IMR-90 (cell line): ENCODE results near the gene EPB41L2. TPM values are rescaled to one million over a fixed set of nuclear protein-coding genes. Genes with fewer than 3 reads are reported as not detected.

Experiments used
- ATAC-seq: fragments of 200-7000 bp; cut with Tn5 transposase; 2 replicates; pipeline ENCODE4 v1.9.1; 2020; ENCODE audit warnings: low read depth, mild to moderate bottlenecking, moderate library complexity
- BruUV-seq: library from RNA; stranded (reverse); fragments of 400-500 nt; replicated peaks from 2 replicates; lab custom pipeline; 2021; lab: Mats Ljungman, UMichigan
- CTCF ChIA-PET: fragments of 300-600 bp; formaldehyde crosslinking; extraction: SDS; loops from one replicate; lab custom pipeline; 2021; ENCODE audit warnings: antibody characterized with exemption; lab: Yijun Ruan, JAX
- POLR2A ChIA-PET: fragments of 300-600 bp; sonication (Branson Sonifier 250); formaldehyde crosslinking; loops from one replicate; lab custom pipeline; 2022; ENCODE audit warnings: antibody characterized with exemption; ENCODE audit not compliant: unreplicated experiment; lab: Charles Lee
- DNase-seq: peaks from one replicate; pipeline ENCODE4 v3.0.0; 2013
- H2AFZ ChIP-seq: replicated peaks from 2 replicates; pipeline ENCODE3; 2013; ENCODE audit warnings: low read length, mild to moderate bottlenecking; ENCODE audit not compliant: poor library complexity
- H2AK5ac ChIP-seq: 2 replicates; pipeline ENCODE4 v1.6.1; 2013; ENCODE audit warnings: low read depth, low read length, inconsistent platforms
- H2AK9ac ChIP-seq: replicated peaks from 2 replicates; pipeline ENCODE3; 2013; ENCODE audit warnings: mild to moderate bottlenecking, low read depth, low read length, moderate library complexity; ENCODE audit not compliant: poor library complexity
- H2BK120ac ChIP-seq: 2 replicates; pipeline ENCODE4 v1.6.1; 2013; ENCODE audit warnings: low read depth, low read length, inconsistent platforms
- H2BK15ac ChIP-seq: 3 replicates; pipeline ENCODE4 v1.6.1; 2013; ENCODE audit warnings: low read depth, low read length, inconsistent platforms
- H2BK20ac ChIP-seq: 2 replicates; pipeline ENCODE4 v1.6.1; 2013; ENCODE audit warnings: low read depth, mild to moderate bottlenecking, inconsistent platforms, low read length, moderate library complexity
- H2BK5ac ChIP-seq: 2 replicates; pipeline ENCODE4 v1.6.1; 2013; ENCODE audit warnings: mild to moderate bottlenecking, low read depth, low read length, inconsistent platforms; ENCODE audit not compliant: poor library complexity, severe bottlenecking
- H3K14ac ChIP-seq: replicated peaks from 2 replicates; pipeline ENCODE4 v1.6.1; 2013; ENCODE audit warnings: low read depth, low read length, inconsistent platforms
- H3K18ac ChIP-seq: 2 replicates; pipeline ENCODE4 v1.6.1; 2013; ENCODE audit warnings: low read depth, low read length, control low read depth
- H3K23ac ChIP-seq: 2 replicates; pipeline ENCODE4 v1.6.1; 2013; ENCODE audit warnings: low read depth, low read length, inconsistent platforms
- H3K27ac ChIP-seq: 2 replicates; pipeline ENCODE4 v1.5.1; 2013; ENCODE audit warnings: mild to moderate bottlenecking, control low read depth, low read length; ENCODE audit not compliant: insufficient read depth
- H3K27me3 ChIP-seq: 2 replicates; pipeline ENCODE4 v1.6.1; 2013; ENCODE audit warnings: low read length; ENCODE audit not compliant: control insufficient read depth, insufficient read depth
- H3K36me3 ChIP-seq: 2 replicates; pipeline ENCODE4 v1.6.1; 2013; ENCODE audit warnings: low read length, mixed read lengths; ENCODE audit not compliant: control insufficient read depth, insufficient read depth
- H3K4ac ChIP-seq: 2 replicates; pipeline ENCODE4 v1.6.1; 2013; ENCODE audit warnings: low read depth, low read length, inconsistent platforms
- H3K4me1 ChIP-seq: 2 replicates; pipeline ENCODE4 v1.6.1; 2013; ENCODE audit warnings: low read length, mixed read lengths; ENCODE audit not compliant: control insufficient read depth, insufficient read depth
- H3K4me2 ChIP-seq: 2 replicates; pipeline ENCODE4 v1.6.1; 2013; ENCODE audit warnings: low read depth, mild to moderate bottlenecking, control low read depth, low read length, moderate library complexity
- H3K4me3 ChIP-seq: 2 replicates; pipeline ENCODE4 v1.5.1; 2013; ENCODE audit warnings: low read depth, mild to moderate bottlenecking, control low read depth, low read length, moderate library complexity; ENCODE audit not compliant: insufficient read depth
- H3K56ac ChIP-seq: 2 replicates; pipeline ENCODE4 v1.6.1; 2013; ENCODE audit warnings: low read length, inconsistent platforms; ENCODE audit not compliant: insufficient read depth; ENCODE audit errors: extremely low read depth
- H3K79me1 ChIP-seq, 2 experiments: 2 replicates each; pipeline ENCODE4 v1.6.1; 2013; ENCODE audit warnings: low read length in 2 of 2, inconsistent platforms in 1 of 2, low read depth in 1 of 2
- H3K9ac ChIP-seq: 2 replicates; pipeline ENCODE4 v1.6.1; 2013; ENCODE audit warnings: low read depth, low read length, control low read depth
- H3K9me1 ChIP-seq: 2 replicates; pipeline ENCODE4 v1.6.1; 2013; ENCODE audit warnings: low read length, inconsistent platforms; ENCODE audit not compliant: insufficient read depth
- H3K9me3 ChIP-seq: 2 replicates; pipeline ENCODE4 v1.6.1; 2013; ENCODE audit warnings: low read length; ENCODE audit not compliant: control insufficient read depth, insufficient read depth
- H4K20me1 ChIP-seq: 2 replicates; pipeline ENCODE4 v1.6.1; 2013; ENCODE audit warnings: low read length, inconsistent platforms; ENCODE audit not compliant: insufficient read depth
- H4K5ac ChIP-seq: 2 replicates; pipeline ENCODE4 v1.6.1; 2013; ENCODE audit warnings: mild to moderate bottlenecking, low read depth, low read length, control low read depth
- H4K8ac ChIP-seq, 2 experiments: 2 replicates each; pipeline ENCODE4 v1.6.1; 2013; ENCODE audit warnings: low read depth in 2 of 2, low read length in 2 of 2, control low read depth in 1 of 2, inconsistent platforms in 1 of 2
- H4K91ac ChIP-seq: 2 replicates; pipeline ENCODE4 v1.6.1; 2013; ENCODE audit warnings: low read depth, low read length, inconsistent platforms; ENCODE audit not compliant: insufficient read depth
- BHLHE40 ChIP-seq: fragments of 150-350 bp; IDR thresholded peaks from 2 replicates; pipeline ENCODE4 v1.6.1; 2016; ENCODE audit warnings: mild to moderate bottlenecking, low read depth, low read length
- MAFK ChIP-seq: IDR thresholded peaks from 2 replicates; pipeline ENCODE4 v1.6.1; 2012; ENCODE audit warnings: low read depth, low read length, improper control_type of control experiment
- POLR2A ChIP-seq: IDR thresholded peaks from 2 replicates; pipeline ENCODE4 v1.6.1; 2012; ENCODE audit warnings: mild to moderate bottlenecking, low read depth, low read length
- WGBS, 2 experiments: methylation state at CpG; one replicate each; pipeline versions ENCODE4 v1.1.5 to v1.1.7; 2013; ENCODE audit warnings: missing lambda C conversion rate in 2 of 2; ENCODE audit not compliant: insufficient read length in 1 of 2; ENCODE audit errors: extremely low coverage in 2 of 2; 5-methylcytosine and 5-hydroxymethylcytosine counted together
- dilution Hi-C: fragments of 300-500 bp; cut with HindIII; formaldehyde crosslinking; loops from one replicate; pipeline ENCODE4 v1.14.3; 2018; ENCODE audit warnings: low sequenced_read_pairs; ENCODE audit not compliant: unreplicated experiment
- in situ Hi-C: fragments of 300-500 bp; cut with MboI; formaldehyde crosslinking; loops from 3 replicates; pipeline ENCODE4 v1.14.3; 2019; ENCODE audit warnings: low sequenced_read_pairs, inconsistent platforms, mixed read lengths
- intact Hi-C: fragments of 100-400 bp; cut with micrococcal nuclease; formaldehyde crosslinking; loops from 2 replicates; pipeline ENCODE4 v1.10.0; 2022
- polyA plus RNA-seq, 3 experiments: library from polyadenylated mRNA; depleted of rRNA; stranded (reverse); fragments of >200 nt; gene quantifications; 2 replicates each; pipeline ENCODE4 v1.2.3, GENCODE V29; 2012; ENCODE audit warnings: low replicate concordance in 1 of 3
- total RNA-seq: library from RNA; depleted of rRNA; stranded (reverse); fragments of >200 nt; gene quantifications from 2 replicates; pipeline ENCODE4 v1.2.3, GENCODE V29; 2012

Gene EPB41L2
- total and polyA plus RNA-seq, 2 of the 4 experiments (the other 2 are of a cell fraction): 85.7 to 99.8 TPM

DNA sequence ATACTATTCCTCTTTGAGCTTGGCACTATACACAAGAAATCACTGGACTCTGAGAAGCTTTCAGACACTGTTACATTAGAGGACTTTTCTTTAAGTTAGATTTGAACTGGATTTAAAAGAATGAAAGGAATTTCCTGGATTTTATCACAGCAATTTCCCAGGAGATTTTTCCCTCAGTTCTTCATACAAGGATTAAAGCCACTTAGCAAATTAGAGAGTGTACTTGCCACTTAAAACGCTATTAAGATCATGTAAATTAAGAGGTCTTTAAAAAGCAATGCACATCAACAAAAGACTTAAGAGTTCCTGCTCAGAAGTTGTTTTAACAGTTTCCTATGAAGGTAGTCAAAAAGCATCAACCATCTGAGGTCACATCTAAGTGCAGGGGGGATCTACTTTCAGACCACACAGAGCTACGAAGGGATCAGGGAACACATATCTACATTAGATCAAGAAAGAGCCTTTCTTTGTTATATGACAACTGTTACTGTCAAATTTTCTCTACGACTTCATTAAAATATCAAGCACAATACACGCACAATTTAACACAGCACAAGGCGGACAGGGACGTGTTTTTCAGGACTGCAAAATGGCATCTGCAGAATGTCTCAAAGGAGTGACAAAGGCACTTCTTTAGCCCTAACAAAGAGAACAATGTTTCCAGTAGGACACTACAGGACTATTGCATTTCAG is 65.8 kb downstream of the EPB41L2 start (continued):
- TF ChIP-seq BHLHE40: no peak

DNA sequence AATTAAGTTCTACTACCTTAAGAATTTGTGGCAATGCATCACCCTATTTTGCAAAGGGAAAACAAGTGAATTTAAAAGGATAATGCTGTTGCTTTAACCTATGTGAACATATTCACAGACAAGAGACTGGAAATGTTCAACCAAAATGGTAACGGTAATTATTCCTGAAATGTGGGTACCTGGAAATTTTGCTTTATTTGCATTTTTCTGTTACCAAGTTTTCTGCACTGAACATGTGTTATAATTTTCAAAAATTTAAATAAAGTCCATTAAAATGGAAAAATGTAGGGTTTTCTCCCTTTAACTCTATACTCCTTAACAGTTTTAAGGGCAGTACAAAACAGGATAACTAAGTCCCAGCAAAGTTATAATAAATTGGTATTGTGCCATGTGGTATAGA is 66.4 kb downstream of the EPB41L2 start:
- whole genome bisulfite sequencing, 2 experiments: no CpG with 5 or more reads among the region's 1 CpG
- H4K5ac ChIP-seq: no peak overlapping the region
- no peak for ATAC-seq
- peaks cover 8% of the 10 kb centered on the region; the same call in 1 of the 2 replicates for H3K4me1 ChIP-seq
- no peak overlapping the region for H2AK5ac ChIP-seq
- ChIA-PET CTCF (no interaction called here), POLR2A (no interaction called here)
- H3K4me2 ChIP-seq: peak overlapping the region; percentile 85
- H4K8ac ChIP-seq: no peak overlapping the region; a peak in 1 of 4 replicates
- H3K18ac ChIP-seq: no peak overlapping the region
- in situ Hi-C loops (no loop called here), dilution Hi-C loops (no loop called here), intact Hi-C loops (no loop called here)
- no peak overlapping the region for H3K23ac ChIP-seq
- no peak overlapping the region for H2BK20ac ChIP-seq
- H3K9me3 ChIP-seq: no peaks in the 10 kb centered on the region
- peaks cover 16% of the 10 kb centered on the region for H3K9me1 ChIP-seq
- H4K91ac ChIP-seq: no peak overlapping the region
- 0 out of 2 replicates have a peak, but pooled peaks cover 2% of the 10 kb centered on the region for H3K36me3 ChIP-seq
- H4K20me1 ChIP-seq: peaks cover 16% of the 10 kb centered on the region
- no peak overlapping the region; the same call in 1 of the 2 replicates for H3K9ac ChIP-seq
- H3K4ac ChIP-seq: peak overlapping the region; percentile 6; the same call in 1 of the 2 replicates
- TF ChIP-seq POLR2A: no peak
- peak; percentile 8; the same call in 1 of the 2 replicates for TF ChIP-seq MAFK
- H3K14ac ChIP-seq: no peak overlapping the region
- H2AFZ ChIP-seq: no peak overlapping the region
- H2BK5ac ChIP-seq: peak overlapping the region; percentile 91
- no TSS peak for BruUV-seq
- H3K27ac ChIP-seq: no peak overlapping the region
- no peak overlapping the region for H2AK9ac ChIP-seq
- peaks cover 33 to 75% of the 10 kb centered on the region in 2 experiments for H3K79me1 ChIP-seq
- DNase-seq: no peak
- H3K56ac ChIP-seq: no peak overlapping the region
- no peak overlapping the region for H3K4me3 ChIP-seq
- H3K27me3 ChIP-seq: no peaks in the 10 kb centered on the region
- H2BK120ac ChIP-seq: no peak overlapping the region
- H2BK15ac ChIP-seq: no peak overlapping the region
